Ammon's horn (tissue), 1 donor: ENCODE measurements around the gene AMPD3.

ENCODE experiments used
- DNase-seq: peaks from one replicate; pipeline ENCODE4 v3.0.0-alpha.2; 2016; ENCODE audit warnings: low spot score

AMPD3 gene

GRCh38 chr11:10438458-10438857, 16.6 kb upstream of the AMPD3 start:
- no peak for DNase-seq

GRCh38 chr11:10439351-10439750, 15.7 kb upstream of the AMPD3 start:
- DNase-seq, result no peak

- DNase-seq, result no peak
Measured at GRCh38 chr11:10439924-10440323, 15.1 kb upstream of the AMPD3 start.

- no peak for DNase-seq
Measured at GRCh38 chr11:10440401-10440800, 14.7 kb upstream of the AMPD3 start.

GRCh38 chr11:10441091-10441490, 14.0 kb upstream of the AMPD3 start:
- DNase-seq, result no peak

GRCh38 chr11:10441652-10442503, 13.2 kb upstream of the AMPD3 start:
- no peak for DNase-seq

- no peak for DNase-seq
Measured at GRCh38 chr11:10443152-10443551, 11.9 kb upstream of the AMPD3 start.

GRCh38 chr11:10443721-10444235, 11.3 kb upstream of the AMPD3 start:
- no peak for DNase-seq

- no peak for DNase-seq
Measured at GRCh38 chr11:10444725-10445315, 10.2 kb upstream of the AMPD3 start.

- DNase-seq, result no peak
Measured at GRCh38 chr11:10447445-10447844, 7.6 kb upstream of the AMPD3 start.

- DNase-seq, result peak; percentile 35
Measured at GRCh38 chr11:10450462-10451425, 4.3 kb upstream of the AMPD3 start.

- no peak for DNase-seq
Measured at GRCh38 chr11:10451426-10452116, 3.5 kb upstream of the AMPD3 start.

- DNase-seq, result peak; percentile 86
Measured at GRCh38 chr11:10452211-10452767, 2.8 kb upstream of the AMPD3 start.

- no peak for DNase-seq
Measured at GRCh38 chr11:10453261-10453660, 1.8 kb upstream of the AMPD3 start.

- peak; percentile 70 for DNase-seq
Measured at GRCh38 chr11:10455637-10456487, 798 bp downstream of the AMPD3 start.

- peak; percentile 49 for DNase-seq
Measured at GRCh38 chr11:10456519-10456918, 1.5 kb downstream of the AMPD3 start.

- no peak for DNase-seq
Measured at GRCh38 chr11:10457901-10458300, 2.8 kb downstream of the AMPD3 start.

GRCh38 chr11:10459029-10459970, 4.2 kb downstream of the AMPD3 start:
- DNase-seq, result peak; percentile 54

- DNase-seq, result no peak
Measured at GRCh38 chr11:10460611-10461275, 5.7 kb downstream of the AMPD3 start.
